Measurements from ENCODE around the gene TRPV4. TPM values are rescaled to one million over a fixed set of nuclear protein-coding genes. Genes with fewer than 3 reads are reported as not detected.
"Not testable (repeated sequence)": the region's sequence is repeated elsewhere in the genome, so short reads cannot be mapped to it uniquely, and the experiment has no call there.

TRPV4 gene
- total RNA-seq, 1 experiment from 2014 or later, result 3.1 TPM

- POLR2A ChIA-PET (ENCODE audit: unreplicated experiment), result interaction anchor here (0.6 kb wide), 1 partner anchor 291 kb away, joined by 3 read pairs; the partner anchor contains the start of genes MMAB and MVK
- Histone ChIP-seq H3K27ac (peak overlapping the region; percentile 74), H3K4me1 (replicated peaks; ENCODE audit: insufficient read depth) (peaks cover 37% of the 10 kb centered on the region), H4K20me1 (ENCODE audit: insufficient read depth) (no peaks in the 10 kb centered on the region), H3K36me3 (ENCODE audit: low read depth) (no peaks in the 10 kb centered on the region), H3K9me2 (ENCODE audit: insufficient read depth) (no peaks in the 10 kb centered on the region), H3K9me3 (ENCODE audit: insufficient read depth, low read depth) (no peaks in the 10 kb centered on the region), H3K4me2 (peak overlapping the region; percentile 77), H3K27me3 (ENCODE audit: insufficient read depth, low read depth) (no peaks in the 10 kb centered on the region), H3K79me2 (ENCODE audit: low read depth) (peaks cover 20% of the 10 kb centered on the region), H2AFZ (no peak overlapping the region), H3K4me3 (peak overlapping the region; percentile 45), H3F3A (ENCODE audit: insufficient read depth, low read depth) (peaks cover 28% of the 10 kb centered on the region)
- no TSS peak for BruUV-seq (replicated peaks)
- intact Hi-C loops (cut with micrococcal nuclease; ENCODE audit: unreplicated experiment), result no loop called here
- DNase-seq, result peak in 1 of 2 experiments; percentile 87
- TF ChIP-seq EZH2 (IDR thresholded peaks at IDR 0.05; ENCODE audit: low read depth), result no peak
- TF ChIP-seq, protein P1, sequence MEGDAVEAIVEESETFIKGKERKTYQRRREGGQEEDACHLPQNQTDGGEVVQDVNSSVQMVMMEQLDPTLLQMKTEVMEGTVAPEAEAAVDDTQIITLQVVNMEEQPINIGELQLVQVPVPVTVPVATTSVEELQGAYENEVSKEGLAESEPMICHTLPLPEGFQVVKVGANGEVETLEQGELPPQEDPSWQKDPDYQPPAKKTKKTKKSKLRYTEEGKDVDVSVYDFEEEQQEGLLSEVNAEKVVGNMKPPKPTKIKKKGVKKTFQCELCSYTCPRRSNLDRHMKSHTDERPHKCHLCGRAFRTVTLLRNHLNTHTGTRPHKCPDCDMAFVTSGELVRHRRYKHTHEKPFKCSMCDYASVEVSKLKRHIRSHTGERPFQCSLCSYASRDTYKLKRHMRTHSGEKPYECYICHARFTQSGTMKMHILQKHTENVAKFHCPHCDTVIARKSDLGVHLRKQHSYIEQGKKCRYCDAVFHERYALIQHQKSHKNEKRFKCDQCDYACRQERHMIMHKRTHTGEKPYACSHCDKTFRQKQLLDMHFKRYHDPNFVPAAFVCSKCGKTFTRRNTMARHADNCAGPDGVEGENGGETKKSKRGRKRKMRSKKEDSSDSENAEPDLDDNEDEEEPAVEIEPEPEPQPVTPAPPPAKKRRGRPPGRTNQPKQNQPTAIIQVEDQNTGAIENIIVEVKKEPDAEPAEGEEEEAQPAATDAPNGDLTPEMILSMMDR (conservative IDR thresholded peaks at IDR 0.05), result no peak
- CTCF ChIA-PET, result interaction anchor here (0.7 kb wide), 1 partner anchor 31 kb away, joined by 4 read pairs; no protein-coding TSS in a partner anchor
These were observed 30.9 kb upstream of the TRPV4 start for GRCh38 chr12:109863847-109864712.

- H3K4me1 ChIP-seq (replicated peaks; ENCODE audit: insufficient read depth), result peaks cover 37% of the 10 kb centered on the region
- H3K9me3 ChIP-seq (ENCODE audit: insufficient read depth, low read depth); H3K4me3 ChIP-seq; CTCF ChIA-PET; H2AFZ ChIP-seq; H3K27ac ChIP-seq; H3K36me3 ChIP-seq (ENCODE audit: low read depth); H3K4me2 ChIP-seq; POLR2A ChIA-PET (ENCODE audit: unreplicated experiment); H3K9me2 ChIP-seq (ENCODE audit: insufficient read depth); H3K27me3 ChIP-seq (ENCODE audit: insufficient read depth, low read depth); H4K20me1 ChIP-seq (ENCODE audit: insufficient read depth); BruUV-seq (replicated peaks); intact Hi-C loops (cut with micrococcal nuclease; ENCODE audit: unreplicated experiment); DNase-seq: not testable (repeated sequence)
- H3F3A ChIP-seq (ENCODE audit: insufficient read depth, low read depth), result peaks cover 28% of the 10 kb centered on the region
- H3K79me2 ChIP-seq (ENCODE audit: low read depth), result peaks cover 20% of the 10 kb centered on the region
These were observed 29.3 kb upstream of the TRPV4 start for GRCh38 chr12:109862491-109862890.

DNA sequence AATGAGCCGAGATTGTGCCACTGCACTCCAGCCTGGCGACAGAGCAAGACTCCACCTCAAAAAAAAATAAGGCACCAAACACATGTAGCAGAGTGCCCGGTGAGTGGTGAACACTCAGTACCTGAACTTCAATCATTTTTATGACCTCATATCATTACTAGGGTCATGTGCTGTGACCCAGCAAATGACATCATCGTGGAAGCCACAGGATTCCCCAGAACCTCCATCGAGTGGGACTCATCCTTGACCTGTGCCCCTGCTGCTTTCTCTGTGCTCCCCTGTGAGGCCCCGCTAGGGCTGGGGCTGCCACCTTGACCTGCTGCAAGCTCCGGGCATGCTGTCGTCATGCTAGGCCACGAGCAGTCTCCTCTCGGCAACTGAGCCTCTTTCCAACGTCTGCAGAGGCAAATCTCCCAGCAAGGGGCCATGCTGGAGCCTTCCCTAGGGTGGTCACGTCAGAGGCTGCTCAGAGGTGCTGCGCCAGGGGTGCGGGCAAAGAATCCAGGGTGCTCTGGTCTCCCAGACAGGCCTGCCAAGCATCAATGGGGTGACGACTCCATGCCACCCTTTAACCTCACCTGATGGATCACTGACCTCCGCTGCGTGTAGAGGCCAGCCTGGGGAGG is 28.6 kb upstream of the TRPV4 start:
- intact Hi-C loops (cut with micrococcal nuclease; ENCODE audit: unreplicated experiment), result no loop called here
- H3K9me3 ChIP-seq (ENCODE audit: insufficient read depth, low read depth), result no peaks in the 10 kb centered on the region
- peak in 1 of 2 experiments; percentile 34 for DNase-seq
- no peaks in the 10 kb centered on the region for H3K27me3 ChIP-seq (ENCODE audit: insufficient read depth, low read depth)
- peaks cover 28% of the 10 kb centered on the region for H3F3A ChIP-seq (ENCODE audit: insufficient read depth, low read depth)
- BruUV-seq (replicated peaks), result no TSS peak
- TF ChIP-seq, protein P1 (conservative IDR thresholded peaks at IDR 0.05), result no peak
- no peak for TF ChIP-seq EZH2 (IDR thresholded peaks at IDR 0.05; ENCODE audit: low read depth)
- H3K4me2 ChIP-seq, result no peak overlapping the region
- H3K36me3 ChIP-seq (ENCODE audit: low read depth), result no peaks in the 10 kb centered on the region
- no peak overlapping the region for H3K27ac ChIP-seq
- H2AFZ ChIP-seq, result no peak overlapping the region
- H4K20me1 ChIP-seq (ENCODE audit: insufficient read depth), result no peaks in the 10 kb centered on the region
- no peaks in the 10 kb centered on the region for H3K9me2 ChIP-seq (ENCODE audit: insufficient read depth)
- H3K4me3 ChIP-seq, result no peak overlapping the region
- POLR2A ChIA-PET (ENCODE audit: unreplicated experiment), result no interaction called here
- CTCF ChIA-PET, result no interaction called here
- peaks cover 20% of the 10 kb centered on the region for H3K79me2 ChIP-seq (ENCODE audit: low read depth)
- H3K4me1 ChIP-seq (replicated peaks; ENCODE audit: insufficient read depth), result peaks cover 37% of the 10 kb centered on the region

Data from PC-9 (cell line).